ENCODE data around the gene TIMM21.

TIMM21 gene

DNA sequence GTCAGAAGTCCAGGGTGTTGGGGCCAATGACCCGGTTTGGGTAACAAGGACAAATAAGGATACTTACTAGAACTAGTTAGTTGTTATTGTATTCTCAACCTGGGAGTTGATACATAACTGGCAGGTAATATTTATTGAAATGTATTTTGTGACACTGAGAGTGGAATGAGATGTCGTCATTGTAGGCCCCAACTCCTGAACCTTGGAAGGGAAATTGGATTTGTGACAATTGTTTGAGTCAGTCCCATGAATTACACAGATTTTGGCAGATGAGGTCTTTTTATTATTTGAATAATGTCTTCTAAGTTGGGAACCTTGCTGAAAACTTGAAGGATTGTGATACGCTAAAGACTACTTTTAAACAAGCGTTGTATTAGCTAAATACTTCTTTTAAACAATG is 5.1 kb downstream of the TIMM21 start:
- H3K4me3 ChIP-seq (replicated peaks; ENCODE audit: low read depth, low read length): no peak overlapping the region
- DNase-seq (ENCODE audit: low read depth): peak; percentile 14
- TF ChIP-seq, protein P1, sequence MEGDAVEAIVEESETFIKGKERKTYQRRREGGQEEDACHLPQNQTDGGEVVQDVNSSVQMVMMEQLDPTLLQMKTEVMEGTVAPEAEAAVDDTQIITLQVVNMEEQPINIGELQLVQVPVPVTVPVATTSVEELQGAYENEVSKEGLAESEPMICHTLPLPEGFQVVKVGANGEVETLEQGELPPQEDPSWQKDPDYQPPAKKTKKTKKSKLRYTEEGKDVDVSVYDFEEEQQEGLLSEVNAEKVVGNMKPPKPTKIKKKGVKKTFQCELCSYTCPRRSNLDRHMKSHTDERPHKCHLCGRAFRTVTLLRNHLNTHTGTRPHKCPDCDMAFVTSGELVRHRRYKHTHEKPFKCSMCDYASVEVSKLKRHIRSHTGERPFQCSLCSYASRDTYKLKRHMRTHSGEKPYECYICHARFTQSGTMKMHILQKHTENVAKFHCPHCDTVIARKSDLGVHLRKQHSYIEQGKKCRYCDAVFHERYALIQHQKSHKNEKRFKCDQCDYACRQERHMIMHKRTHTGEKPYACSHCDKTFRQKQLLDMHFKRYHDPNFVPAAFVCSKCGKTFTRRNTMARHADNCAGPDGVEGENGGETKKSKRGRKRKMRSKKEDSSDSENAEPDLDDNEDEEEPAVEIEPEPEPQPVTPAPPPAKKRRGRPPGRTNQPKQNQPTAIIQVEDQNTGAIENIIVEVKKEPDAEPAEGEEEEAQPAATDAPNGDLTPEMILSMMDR (IDR thresholded peaks at IDR 0.05; ENCODE audit: low read length, missing control alignments): no peak

DNA sequence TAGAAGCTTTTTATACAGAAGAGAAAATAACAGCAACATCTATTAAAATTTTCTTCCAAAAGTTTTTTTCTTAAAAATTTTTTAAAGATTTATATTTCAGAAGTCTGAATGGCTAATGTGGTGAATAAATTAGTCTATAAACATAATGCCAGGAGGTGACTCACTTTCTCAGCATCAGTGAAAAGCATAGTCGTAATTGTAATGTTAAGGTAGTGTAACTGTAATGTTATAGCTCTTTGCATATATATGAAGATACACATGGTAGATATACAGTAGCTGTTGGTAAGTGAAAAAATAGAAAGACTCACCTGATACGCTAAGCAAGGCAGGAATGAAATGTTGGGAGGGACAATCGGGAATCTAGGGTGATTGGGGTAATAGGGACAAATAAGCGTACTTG is 5.5 kb downstream of the TIMM21 start:
- TF ChIP-seq, protein P1 (IDR thresholded peaks at IDR 0.05; ENCODE audit: low read length, missing control alignments): no peak
- DNase-seq (ENCODE audit: low read depth): no peak
- no peak overlapping the region for H3K4me3 ChIP-seq (replicated peaks; ENCODE audit: low read depth, low read length)

DNA sequence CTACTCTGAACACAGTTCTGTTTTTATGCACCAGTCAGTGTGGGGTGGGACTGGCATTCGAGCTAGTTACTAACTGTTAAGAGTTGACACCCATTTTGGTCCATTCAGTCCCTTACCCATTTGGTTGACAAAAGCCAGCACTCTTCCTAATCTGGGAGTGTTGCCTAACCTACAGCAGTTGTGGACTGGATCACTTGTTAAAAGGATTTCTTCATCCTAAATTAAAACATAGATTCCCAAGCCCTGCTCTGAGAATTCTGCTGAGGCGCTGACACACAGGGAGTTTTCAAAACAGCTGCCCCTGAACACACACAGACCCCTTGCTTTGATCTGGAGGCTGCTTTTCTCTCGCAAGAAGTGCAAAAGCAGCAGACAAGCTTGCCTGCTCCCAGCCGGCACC is 6.4 kb downstream of the TIMM21 start:
- TF ChIP-seq, protein P1 (IDR thresholded peaks at IDR 0.05; ENCODE audit: low read length, missing control alignments): no peak
- no peak for DNase-seq (ENCODE audit: low read depth)

DNA sequence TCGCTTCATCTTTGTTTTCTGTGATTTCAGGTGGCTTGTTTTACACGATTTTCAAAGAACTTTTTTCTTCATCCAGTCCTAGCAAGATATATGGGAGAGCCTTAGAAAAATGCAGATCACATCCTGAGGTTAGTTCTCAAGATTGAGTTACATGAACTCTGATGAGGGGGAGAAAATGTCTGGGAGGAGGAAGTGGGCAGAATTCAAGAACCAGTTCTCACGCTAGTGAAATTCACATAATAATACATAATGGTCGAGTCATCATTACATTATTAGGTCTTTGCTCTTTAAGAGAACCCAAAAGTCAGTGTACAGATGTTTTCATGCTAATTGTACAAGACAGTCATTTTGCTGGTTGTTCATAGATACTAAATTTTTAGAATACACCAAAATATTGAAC is 7.0 kb downstream of the TIMM21 start:
- TF ChIP-seq, protein P1 (IDR thresholded peaks at IDR 0.05; ENCODE audit: low read length, missing control alignments): no peak
- DNase-seq (ENCODE audit: low read depth): no peak
- no peak overlapping the region for H3K4me3 ChIP-seq (replicated peaks; ENCODE audit: low read depth, low read length)

More for the DNA sequence above, 6.4 kb downstream of the TIMM21 start:
- no peak overlapping the region for H3K4me3 ChIP-seq (replicated peaks; ENCODE audit: low read depth, low read length)

DNA sequence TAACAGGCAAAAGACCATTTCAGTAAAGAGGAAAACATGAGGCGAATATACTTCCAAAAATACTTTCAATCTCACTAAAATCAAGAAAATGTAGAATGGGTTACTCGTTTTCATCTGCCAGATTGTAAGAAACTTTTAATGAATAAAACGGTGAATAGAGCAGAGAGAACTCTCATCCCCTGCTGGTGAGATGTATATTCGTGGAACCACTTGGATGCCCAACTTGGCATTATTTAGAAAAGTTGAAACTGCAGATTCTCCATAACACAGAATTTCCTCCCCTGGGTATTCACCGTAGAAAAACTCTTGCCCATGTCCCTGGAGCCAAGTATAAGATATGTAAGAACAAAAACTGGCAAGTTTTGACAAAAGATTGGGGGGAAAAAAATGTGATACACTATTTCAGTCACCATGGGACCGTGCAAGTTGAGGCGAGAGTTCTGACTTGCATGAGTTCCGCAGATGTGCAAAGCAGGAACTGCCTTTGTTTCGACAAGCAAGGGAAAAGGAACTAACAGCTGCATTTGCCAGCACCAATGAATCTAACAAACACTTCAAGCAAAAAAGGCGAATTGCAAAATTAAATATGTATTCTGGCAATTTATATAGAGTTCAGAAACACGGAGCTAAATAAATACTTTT is 14.8 kb downstream of the TIMM21 start:
- DNase-seq (ENCODE audit: low read depth): no peak
- no peak overlapping the region for H3K4me3 ChIP-seq (replicated peaks; ENCODE audit: low read depth, low read length)
- TF ChIP-seq, protein P1 (IDR thresholded peaks at IDR 0.05; ENCODE audit: low read length, missing control alignments): no peak

DNA sequence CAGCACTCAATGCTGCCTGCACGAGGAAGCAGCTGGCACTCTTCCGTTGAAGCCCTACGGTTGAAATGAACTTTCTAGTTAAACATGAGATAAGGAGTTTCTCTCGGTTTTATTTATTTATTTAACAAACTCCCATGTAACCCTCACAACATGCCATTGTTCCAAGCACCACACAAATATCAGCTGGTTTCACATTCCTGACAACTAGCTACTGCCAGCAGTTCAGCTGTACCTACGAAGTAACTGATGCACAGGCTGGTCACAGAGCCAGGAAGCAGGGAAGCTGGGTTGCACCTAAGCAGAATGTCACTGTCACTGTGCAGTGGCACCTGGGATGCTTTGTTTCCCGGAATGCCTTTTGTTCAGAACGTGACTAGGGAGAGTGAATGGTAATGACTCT is 18.1 kb downstream of the TIMM21 start:
- peak; percentile 11 for DNase-seq (ENCODE audit: low read depth)
- no peak overlapping the region for H3K4me3 ChIP-seq (replicated peaks; ENCODE audit: low read depth, low read length)
- TF ChIP-seq, protein P1 (IDR thresholded peaks at IDR 0.05; ENCODE audit: low read length, missing control alignments): no peak

Measured in fibroblast of pulmonary artery (primary cell).